NT2/D1 (cell line): ENCODE measurements around the gene MPV17L2.

ENCODE experiments used
- DNase-seq: peaks from one replicate; pipeline ENCODE4 v3.0.0-alpha.2; 2011; ENCODE audit warnings: low read depth, low spot score
- H3K27me3 ChIP-seq: 2 replicates; pipeline ENCODE4 v1.6.0; 2011; ENCODE audit warnings: mild to moderate bottlenecking; ENCODE audit not compliant: insufficient read length, insufficient read depth
- H3K36me3 ChIP-seq: 2 replicates; pipeline ENCODE4 v1.6.1; 2011; ENCODE audit warnings: mild to moderate bottlenecking, low read length, mixed read lengths; ENCODE audit not compliant: insufficient read depth, insufficient read length
- H3K4me1 ChIP-seq: 2 replicates; pipeline ENCODE4 v1.5.1; 2011; ENCODE audit not compliant: insufficient read depth, insufficient read length
- H3K4me3 ChIP-seq: 2 replicates; pipeline ENCODE4 v1.5.1; 2011; ENCODE audit warnings: low read depth; ENCODE audit not compliant: insufficient read length
- H3K9ac ChIP-seq: 2 replicates; pipeline ENCODE4 v1.6.0; 2011; ENCODE audit warnings: low read depth; ENCODE audit not compliant: insufficient read length
- H3K9me3 ChIP-seq: 2 replicates; pipeline ENCODE4 v1.5.1; 2011; ENCODE audit warnings: mild to moderate bottlenecking, low read length; ENCODE audit not compliant: insufficient read depth
- SUZ12 ChIP-seq: IDR thresholded peaks from 2 replicates; pipeline ENCODE4 v1.6.1; 2011; ENCODE audit not compliant: insufficient read length, insufficient read depth; ENCODE audit errors: extremely low read depth
- YY1 ChIP-seq: IDR thresholded peaks from 2 replicates; pipeline ENCODE4 v1.6.1; 2011; ENCODE audit not compliant: insufficient read length, insufficient read depth
- ZNF274 ChIP-seq: IDR thresholded peaks from 2 replicates; pipeline ENCODE4 v1.6.1; 2011; ENCODE audit warnings: mild to moderate bottlenecking, low read depth, low read length

The MPV17L2 gene

DNA sequence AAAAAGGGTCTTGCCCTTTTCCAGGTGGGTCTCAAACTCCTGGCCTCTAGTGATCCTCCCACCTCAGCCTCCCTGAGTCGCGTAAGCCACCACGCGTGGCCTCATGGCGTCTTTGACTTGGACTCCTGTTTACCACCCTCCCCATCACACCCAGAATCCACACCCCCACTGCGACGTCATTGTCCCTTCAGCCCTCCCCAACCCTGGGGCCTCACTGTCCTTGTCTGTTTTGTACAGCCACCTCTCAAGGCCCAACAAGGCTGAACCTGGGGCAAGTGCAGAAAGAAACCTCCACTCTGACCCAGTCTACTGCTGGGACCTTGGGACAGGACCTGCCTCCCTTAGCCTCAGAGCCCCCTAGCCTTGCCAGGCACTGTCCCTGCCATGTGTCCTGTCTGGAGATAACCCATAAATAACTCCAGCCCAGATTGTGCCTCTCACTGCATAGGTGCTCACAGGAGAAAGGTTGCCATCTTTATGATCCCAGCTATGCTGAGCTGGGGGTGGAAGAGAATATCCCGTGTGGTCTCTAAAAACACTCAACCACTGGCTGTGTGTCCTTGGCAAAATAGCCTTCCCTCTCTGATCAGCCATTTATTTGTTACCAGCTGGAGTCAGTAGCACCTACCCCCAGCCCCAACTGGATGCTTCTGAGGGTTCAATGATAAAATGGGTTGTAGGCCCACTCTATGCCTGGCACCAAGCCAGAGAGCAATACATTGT is 21.3 kb upstream of the MPV17L2 start:
- H3K4me1 ChIP-seq = peaks cover 13% of the 10 kb centered on the region
- H3K9ac ChIP-seq = peak overlapping the region; percentile 21
- H3K4me3 ChIP-seq = no peak overlapping the region
- TF ChIP-seq YY1 (no peak), SUZ12 (no peak), ZNF274 (no peak)
- H3K36me3 ChIP-seq = peaks cover 50% of the 10 kb centered on the region
- H3K27me3 ChIP-seq = no peaks in the 10 kb centered on the region
- no peak for DNase-seq
- H3K9me3 ChIP-seq = no peaks in the 10 kb centered on the region

DNA sequence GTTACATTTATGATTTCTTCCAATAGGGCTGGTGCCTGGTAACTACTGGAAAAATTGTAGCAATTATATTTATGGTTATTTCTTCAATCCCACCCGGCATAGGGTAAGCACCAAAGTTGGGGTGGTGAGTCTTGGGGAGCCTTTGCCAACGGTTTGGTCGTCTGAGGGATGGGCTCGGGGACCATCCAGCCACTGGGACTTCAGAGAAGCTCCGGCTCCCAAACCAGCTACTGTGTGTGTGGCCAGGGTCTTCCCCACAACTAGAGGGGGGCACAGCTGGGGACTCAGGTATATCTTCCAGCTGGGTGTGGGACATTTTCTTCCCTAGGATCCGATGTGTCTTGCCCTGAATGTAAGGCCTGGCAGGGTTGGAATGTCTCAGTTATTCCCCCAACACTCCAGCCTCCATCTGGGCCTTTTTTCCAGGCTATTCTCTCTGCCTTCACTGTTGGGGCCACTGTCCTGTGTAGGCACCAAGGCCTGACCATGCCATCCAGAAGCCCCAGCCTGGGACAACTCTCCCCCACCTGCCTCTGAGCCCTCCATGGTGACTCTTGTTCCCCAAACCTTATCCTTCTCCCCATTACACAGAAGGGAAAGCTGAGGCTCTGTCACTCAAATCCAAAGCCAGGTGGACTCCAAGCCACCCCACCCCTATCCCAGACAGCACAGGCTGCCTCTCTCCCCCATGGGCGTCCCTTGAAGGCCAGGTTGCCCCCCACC is 20.5 kb upstream of the MPV17L2 start:
- peaks cover 13% of the 10 kb centered on the region for H3K4me1 ChIP-seq
- no peak overlapping the region for H3K4me3 ChIP-seq
- no peak for DNase-seq
- H3K9me3 ChIP-seq = no peaks in the 10 kb centered on the region
- no peak overlapping the region for H3K9ac ChIP-seq
- H3K27me3 ChIP-seq = no peaks in the 10 kb centered on the region
- no peak for TF ChIP-seq YY1
- peaks cover 50% of the 10 kb centered on the region for H3K36me3 ChIP-seq

DNA sequence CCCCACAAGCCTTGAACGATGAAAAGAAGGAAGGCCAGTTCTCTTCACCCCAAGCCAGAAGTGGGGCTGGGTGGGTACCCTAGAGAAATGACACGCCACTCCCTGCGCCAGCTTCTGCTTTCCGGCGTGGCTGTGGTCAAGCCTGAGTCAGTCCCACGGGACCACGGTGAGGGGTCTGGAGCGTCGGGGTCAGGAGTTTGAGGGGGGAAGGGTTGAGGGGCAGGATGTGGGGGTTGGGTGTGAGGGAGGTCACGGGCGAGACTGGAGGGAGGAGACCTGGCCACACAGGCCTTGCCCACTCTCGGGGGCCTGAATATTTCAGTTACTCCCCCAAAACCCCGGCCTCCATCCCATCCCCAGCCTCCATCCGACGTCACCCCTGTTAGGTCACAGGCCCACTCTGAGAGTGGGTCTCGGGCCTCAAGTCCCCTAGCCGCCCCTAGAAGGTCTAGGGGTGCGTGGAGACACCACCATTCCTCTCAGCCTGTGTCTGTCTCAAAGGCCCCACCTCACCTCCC is 19.9 kb upstream of the MPV17L2 start:
- DNase-seq = no peak
- Histone ChIP-seq H3K36me3 (peaks cover 48% of the 10 kb centered on the region), H3K4me3 (no peak overlapping the region), H3K27me3 (no peaks in the 10 kb centered on the region), H3K9ac (peak overlapping the region; percentile 90), H3K9me3 (no peaks in the 10 kb centered on the region), H3K4me1 (peaks cover 13% of the 10 kb centered on the region)
- TF ChIP-seq YY1 = no peak
- no peak for TF ChIP-seq ZNF274
- no peak for TF ChIP-seq SUZ12

DNA sequence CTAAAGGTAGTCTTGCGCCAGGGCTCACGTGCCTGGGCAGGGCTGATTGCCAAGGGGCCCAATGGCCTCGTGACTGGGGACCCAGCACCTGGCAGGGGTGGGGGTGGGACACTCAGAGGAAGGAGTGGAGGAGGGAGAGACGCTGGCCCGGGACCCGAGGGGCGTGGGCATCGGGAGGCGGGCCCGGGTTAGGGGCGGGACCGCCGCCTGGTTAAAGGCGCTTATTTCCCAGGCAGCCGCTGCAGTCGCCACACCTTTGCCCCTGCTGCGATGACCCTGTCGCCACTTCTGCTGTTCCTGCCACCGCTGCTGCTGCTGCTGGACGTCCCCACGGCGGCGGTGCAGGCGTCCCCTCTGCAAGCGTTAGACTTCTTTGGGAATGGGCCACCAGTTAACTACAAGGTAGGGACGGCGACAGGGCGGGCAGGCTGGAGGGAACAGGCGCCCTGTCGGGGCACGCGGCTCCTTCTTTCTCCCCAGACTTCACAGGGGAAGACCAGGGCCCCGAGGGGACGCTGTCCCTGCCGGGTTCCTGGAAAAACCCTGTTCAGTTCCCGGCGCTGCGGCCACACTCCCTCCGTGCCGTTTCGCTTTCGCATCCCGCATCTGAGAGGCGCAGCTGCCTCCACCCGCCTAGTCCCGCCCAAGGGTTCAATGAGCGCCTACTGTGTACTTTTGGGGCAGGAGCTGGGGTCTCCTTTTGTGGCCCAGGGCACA is 19.3 kb upstream of the MPV17L2 start, which contains the start of gene IFI30:
TSS of gene IFI30 (plus strand) at position 242 of the 717 bp plus-strand sequence. CDS start at position 271, 29 bp downstream.
- peak within 1 kb of the TSS; percentile 90 for H3K9ac ChIP-seq
- H3K36me3 ChIP-seq = peaks cover 45% of the 10 kb centered on the region
- H3K27me3 ChIP-seq = no peaks in the 10 kb centered on the region
- H3K4me3 ChIP-seq = peak within 1 kb of the TSS; percentile 87
- TF ChIP-seq ZNF274 (no peak), YY1 (no peak), SUZ12 (no peak)
- no peak for DNase-seq
- peaks cover 13% of the 10 kb centered on the region for H3K4me1 ChIP-seq
- no peaks in the 10 kb centered on the region for H3K9me3 ChIP-seq

DNA sequence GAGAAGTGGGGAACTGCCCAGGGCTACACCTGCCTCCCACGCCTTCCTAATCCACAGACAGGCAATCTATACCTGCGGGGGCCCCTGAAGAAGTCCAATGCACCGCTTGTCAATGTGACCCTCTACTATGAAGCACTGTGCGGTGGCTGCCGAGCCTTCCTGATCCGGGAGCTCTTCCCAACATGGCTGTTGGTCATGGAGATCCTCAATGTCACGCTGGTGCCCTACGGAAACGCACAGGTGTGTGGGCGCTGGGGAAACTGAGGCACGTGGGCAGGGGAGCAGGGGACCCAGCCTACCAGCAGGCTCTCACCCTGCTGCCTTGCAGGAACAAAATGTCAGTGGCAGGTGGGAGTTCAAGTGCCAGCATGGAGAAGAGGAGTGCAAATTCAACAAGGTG is 18.0 kb upstream of the MPV17L2 start:
- H3K27me3 ChIP-seq = no peaks in the 10 kb centered on the region
- peaks cover 13% of the 10 kb centered on the region for H3K4me1 ChIP-seq
- H3K36me3 ChIP-seq = peaks cover 35% of the 10 kb centered on the region
- peak overlapping the region; percentile 90 for H3K9ac ChIP-seq
- no peak for DNase-seq
- no peaks in the 10 kb centered on the region for H3K9me3 ChIP-seq
- TF ChIP-seq ZNF274 = no peak
- no peak for TF ChIP-seq YY1
- no peak for TF ChIP-seq SUZ12
- peak overlapping the region; percentile 87 for H3K4me3 ChIP-seq

DNA sequence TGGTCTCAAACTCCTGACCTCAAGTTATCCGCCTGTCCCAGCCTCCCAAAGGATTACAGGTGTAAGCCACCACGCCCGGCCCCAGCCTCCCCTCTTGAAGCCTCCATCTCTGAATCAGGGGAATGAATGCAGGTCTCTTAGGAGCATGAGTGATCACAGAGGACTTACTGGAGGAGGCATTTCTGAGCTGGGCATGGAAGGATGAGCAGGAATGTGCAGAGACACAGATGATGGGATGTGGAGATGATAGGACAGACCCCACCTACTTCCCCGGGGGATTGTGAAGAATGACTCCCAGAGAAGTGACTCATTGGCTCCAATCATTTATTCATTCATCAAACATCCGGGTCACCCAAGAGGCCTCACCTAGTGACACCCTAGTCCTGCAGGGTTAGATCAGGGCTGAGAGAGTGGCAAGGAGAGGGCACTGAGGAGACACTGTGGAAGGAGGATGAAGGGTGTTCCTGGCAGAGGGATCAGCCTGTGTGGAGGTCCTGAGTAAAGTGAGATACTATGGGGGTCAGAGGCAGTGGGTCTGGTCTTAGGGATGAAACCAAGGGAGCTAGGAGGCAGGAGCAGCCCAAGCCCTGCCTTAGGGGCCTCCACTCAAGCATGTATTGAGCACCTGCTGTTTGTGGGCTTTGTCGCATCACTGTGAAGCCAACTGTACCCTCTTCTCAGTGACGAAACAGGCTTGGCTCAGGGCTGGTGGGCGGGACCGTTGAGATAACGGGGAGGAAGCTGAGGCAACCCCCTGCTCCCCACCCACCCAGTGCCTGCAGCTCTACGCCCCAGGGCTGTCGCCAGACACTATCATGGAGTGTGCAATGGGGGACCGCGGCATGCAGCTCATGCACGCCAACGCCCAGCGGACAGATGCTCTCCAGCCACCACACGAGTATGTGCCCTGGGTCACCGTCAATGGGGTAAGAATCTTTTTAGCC is 16.4 kb upstream of the MPV17L2 start:
- TF ChIP-seq YY1 = no peak
- no peak for TF ChIP-seq ZNF274
- TF ChIP-seq SUZ12 = no peak
- no peak for DNase-seq
- no peaks in the 10 kb centered on the region for H3K27me3 ChIP-seq
- H3K9ac ChIP-seq = no peak overlapping the region
- H3K4me3 ChIP-seq = no peak overlapping the region
- H3K9me3 ChIP-seq = no peaks in the 10 kb centered on the region
- H3K4me1 ChIP-seq = peaks cover 13% of the 10 kb centered on the region
- peaks cover 25% of the 10 kb centered on the region for H3K36me3 ChIP-seq
